Stimulated activated CD8-positive, alpha-beta memory T cell treated with anti-CD3 and anti-CD28 coated beads, Interleukin-7, amount 100 ng/mL, for 24 hours (primary cell): Measurements from ENCODE around the gene BCL10.
A peak's percentile ranks its signal among the peaks of the same experiment; 100 is the strongest.
"Not testable (repeated sequence)": the region's sequence is repeated elsewhere in the genome, so short reads cannot be mapped to it uniquely, and the experiment has no call there.

ENCODE experiments used
- DNase-seq: peaks from one replicate; pipeline ENCODE4 v3.0.0-alpha.2; 2020; ENCODE audit warnings: low read depth

BCL10 gene

DNA sequence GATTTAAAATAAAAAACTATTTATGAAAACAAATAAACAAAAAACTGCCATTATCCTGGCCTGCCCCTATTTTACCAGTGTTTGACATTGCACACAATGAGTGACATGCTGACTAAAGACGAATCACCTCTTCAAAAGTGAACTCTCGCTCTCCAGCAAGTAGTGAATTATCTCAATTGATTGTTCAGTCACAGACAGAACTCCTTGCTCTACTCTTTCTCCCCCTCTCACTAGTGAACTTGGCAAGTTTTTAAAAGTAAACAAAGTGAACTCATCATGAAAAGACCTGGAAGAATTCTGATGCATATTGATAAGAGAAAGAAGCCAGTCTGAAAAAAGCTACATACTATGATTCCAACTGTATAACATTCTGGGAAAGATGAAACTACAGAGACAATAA, 12.3 kb downstream of the BCL10 start:
- no peak for DNase-seq

DNA sequence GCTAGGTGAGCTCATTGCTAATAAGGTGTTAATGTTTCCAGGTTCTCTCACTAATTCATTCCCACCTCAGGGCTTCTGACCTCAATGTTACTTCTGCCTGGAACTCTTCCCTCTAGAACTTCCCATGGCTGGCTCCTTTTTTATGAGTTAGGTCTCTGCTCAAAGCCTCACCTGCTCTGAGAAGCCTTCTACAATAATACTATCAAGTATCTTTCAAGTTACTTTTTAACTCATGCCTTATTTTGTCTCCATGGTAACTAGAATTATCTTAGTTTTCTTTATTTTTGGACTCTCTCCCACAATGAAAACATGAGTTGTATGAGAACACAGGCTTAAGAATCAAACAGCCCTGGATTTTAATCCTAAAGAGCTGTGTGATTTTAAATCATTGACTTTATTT, 13.4 kb downstream of the BCL10 start:
- no peak for DNase-seq

DNA sequence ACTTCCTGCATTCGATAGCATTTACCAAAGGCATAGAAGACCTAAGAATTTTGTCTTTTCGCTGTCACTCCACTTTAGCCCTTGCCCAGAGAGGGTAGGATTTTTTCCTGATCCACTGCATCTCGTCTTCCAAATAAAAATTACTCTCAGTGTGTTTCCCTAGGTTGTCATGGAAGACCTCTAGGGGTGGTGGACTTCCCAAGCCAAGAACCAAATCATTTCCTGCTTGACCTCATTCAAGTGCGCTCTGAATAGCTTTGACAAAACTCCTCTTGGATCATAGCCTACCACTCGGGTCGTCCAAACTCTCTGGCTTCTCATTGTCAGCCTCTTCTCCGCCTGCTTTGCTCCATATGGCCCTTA, 16.5 kb downstream of the BCL10 start:
- no peak for DNase-seq

DNA sequence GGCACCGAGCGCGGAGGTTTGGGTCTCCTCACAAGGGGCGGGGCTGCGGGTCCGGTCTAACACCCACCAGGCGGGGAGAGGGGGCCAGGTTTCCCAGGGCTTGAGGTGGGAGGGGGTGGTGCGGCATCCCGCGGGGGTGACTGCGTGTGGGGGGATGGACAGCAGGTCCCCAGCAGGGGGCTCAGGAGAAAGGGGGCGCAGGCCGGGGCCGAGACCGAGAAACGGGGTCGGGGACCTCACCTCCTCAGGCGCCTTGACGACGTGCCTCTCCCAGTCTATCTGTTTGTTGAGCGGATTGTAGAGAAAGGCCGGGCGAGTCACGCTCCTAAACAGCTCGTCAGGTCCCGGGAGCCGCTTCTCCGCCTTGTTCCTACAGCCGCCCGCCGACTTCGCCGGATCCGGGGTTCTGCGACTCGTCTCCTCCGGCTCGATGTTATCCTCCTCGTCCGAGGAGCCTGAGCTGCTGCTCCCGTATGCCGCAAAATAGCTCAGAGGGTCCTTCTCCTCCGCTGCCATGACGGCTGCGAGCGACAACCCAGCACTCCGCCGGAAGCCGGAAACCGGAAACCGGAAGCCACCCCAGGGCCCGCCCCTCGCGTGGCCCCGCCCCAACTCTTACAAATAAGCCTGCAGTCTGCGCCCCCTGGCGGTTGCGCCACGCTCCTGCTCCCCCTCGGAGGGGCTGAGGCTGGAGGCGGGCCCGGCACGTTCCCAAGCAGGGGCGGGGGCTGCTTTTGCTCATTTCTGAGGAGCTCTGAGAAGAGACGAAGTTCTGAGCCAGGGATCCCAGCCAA, 17.1 kb downstream of the BCL10 start, which contains the start of gene C1orf52:
TSS of gene C1orf52 (minus strand) at position 545 of the 794 bp plus-strand sequence. CDS start at position 516, 29 bp downstream.
- DNase-seq = peak; percentile 98

GRCh38 chr1:85258536-85259117, 17.8 kb downstream of the BCL10 start:
- no peak for DNase-seq

DNA sequence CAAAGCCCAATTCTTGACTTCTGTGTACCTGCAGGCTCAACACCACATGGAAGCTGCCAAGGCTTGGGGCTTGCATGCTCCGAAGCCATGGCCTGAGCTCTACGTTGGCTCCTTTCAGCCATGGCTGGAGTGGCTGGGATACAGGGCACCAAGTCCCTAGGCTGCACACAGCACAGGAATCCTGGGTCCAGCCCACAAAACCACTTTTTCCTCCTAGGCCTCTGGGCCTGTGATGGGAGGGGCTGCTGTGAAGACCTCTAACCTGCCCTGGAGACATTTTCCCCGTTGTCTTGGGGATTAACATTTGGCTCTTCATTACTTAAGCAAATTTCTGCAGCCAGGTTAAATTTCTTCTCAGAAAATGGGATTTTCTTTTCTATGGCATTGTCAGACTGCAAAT, 27.4 kb downstream of the BCL10 start:
- not testable (repeated sequence) for DNase-seq

GRCh38 chr1:85245891-85246290, 30.5 kb downstream of the BCL10 start:
- DNase-seq = no peak

DNA sequence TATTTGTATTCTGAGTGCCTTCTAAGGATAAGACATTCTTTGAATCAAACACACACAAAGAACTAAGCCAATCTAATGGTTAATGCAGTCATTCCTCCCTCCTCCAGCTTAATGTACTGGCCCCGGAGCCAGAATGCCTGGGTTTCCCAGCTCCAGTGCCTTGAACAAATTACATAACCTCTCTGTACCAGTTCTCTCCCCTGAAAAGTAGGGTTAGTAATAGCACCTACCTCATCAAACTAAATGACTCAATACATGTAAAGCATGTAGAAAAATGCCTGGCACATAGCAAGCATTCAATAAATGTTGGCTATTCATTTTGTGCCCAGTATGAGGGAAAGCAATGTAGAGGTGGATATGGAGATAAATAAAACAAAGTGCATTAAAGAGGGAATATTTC, 31.0 kb downstream of the BCL10 start:
- no peak for DNase-seq

GRCh38 chr1:85244271-85245061, 32.0 kb downstream of the BCL10 start:
- DNase-seq = no peak

DNA sequence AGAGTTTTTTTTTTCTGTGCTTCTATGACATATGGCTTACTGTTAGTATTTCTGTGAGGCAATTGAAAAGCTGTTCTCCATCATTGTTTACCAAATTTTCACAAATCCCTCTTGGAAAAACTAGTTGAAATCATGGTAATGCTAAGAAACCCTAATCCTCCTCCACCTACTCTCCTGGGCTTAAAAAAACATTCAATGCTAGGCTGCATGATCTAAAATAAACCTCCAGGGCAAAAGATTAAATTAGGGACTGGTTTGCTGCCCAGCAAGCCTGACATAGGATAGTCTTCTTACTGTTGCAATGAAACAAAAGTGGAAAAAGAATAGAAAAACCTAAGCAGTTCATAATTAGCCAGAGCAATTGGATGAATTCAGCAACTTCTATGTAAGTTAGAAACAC, 33.1 kb downstream of the BCL10 start:
- no peak for DNase-seq

DNA sequence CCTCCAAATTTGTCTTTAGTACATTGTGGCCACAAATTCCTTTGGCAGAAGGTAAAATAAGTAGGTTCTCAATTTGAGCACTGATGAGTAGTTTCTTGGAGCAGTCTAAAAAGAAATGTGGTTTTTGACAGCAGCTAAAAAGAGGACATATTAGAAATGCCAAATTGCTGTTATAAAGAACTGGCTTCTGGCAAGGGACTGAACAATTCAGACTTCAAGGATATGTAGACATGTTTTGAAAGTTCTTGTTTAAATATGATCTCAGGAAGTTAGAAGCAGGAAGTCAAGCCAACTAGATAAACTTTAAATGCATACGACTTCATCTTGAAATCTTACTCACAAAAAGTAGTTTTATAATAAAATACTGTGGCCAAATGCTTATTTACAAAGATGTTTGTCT, 35.8 kb downstream of the BCL10 start:
- no peak for DNase-seq

DNA sequence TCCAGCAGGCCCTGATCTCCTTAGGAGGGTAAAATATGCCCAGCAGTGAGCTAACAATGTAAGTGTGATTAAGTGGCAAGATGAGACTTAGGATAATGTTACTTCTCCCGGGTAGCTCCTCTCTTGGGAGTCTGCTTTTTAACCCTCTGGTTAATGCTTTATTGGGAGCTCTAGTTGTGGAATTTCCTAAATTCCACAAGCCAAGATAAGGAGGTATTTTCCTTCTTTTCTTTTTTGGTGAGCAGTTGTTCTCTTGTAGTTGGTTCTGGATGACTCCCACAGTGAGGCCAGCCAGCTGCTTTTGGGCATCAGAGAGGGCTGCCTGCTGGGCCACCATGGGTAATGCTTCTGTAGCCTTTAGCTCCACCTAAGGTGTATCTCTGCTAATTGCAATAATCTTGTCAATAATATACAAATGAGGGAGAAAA, 36.2 kb downstream of the BCL10 start:
- DNase-seq = no peak

DNA sequence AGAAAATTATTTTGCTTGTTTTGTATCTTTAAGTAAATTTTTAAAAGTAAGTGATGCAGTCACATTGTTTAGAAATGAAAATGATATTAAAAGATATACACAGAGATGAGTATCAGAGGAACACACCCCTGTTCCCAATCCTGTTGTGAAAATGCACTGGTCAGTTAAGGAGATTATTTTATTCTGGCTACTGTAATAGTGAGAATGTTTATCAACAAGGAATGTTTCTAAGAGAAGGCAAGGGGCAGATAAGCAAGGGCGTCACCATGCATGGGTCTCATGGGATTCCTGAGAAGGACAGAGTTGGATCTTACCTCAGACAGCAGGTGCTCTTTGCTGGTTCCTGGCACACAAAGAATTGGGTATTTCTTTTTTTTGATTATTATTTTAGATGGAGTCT, 38.8 kb downstream of the BCL10 start:
- DNase-seq = no peak

DNA sequence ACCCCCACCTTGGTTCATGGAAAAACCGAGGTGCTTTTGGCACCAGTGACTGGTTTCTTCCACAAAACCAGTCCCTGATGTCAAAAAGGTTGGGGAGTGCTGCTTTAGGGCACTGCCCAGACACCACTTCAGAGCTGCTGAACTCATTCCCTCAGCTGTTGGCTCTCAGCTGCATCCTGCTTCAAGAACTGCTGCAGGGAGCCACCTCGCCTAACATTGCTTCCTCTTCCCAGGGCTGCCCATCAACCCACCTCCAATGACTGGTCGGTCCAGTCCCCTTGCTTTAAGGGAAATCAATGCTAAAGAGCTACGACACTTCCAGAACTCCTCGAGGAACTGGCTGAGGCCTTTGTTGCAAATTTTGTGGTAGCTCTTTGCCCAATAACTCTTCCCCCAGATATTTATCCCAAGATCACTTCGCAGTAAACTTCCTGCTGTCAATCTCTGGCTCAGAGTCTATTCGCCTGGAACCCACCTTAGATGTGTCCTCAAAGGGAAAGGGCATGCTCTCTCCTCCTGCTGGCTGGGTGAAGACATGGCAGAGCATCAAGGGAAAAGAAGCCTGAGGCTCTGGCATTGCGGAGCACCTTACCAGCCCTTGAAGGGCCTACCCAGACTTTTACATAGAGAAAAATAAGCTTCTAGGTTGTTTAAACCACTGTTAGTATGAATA, 46.0 kb downstream of the BCL10 start:
- no peak for DNase-seq

DNA sequence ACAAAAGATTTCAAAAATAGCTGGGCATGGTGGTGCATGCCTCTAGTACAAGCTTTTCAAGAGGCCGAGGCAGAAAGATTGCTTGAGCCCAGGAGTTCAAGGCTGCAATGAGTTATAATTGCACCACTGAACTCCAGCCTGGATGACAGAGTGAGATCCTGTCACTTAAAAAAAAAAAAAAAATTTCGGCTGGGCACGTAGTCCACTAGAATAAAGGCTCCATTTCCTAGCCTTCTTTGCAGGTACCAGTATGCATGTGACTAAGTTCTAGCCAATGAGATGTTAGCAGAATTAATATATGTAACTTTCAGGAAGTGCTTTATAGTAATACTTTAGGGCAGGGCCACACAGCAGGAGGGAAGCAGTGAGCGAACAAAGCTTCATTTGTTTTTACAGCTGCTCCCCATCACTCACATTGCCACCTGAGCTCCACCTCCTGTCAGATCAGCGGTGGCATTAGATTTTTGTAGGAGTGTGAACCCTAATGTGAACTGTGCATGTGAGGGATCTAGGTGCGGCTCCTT, 46.8 kb downstream of the BCL10 start:
- DNase-seq = no peak

- DNase-seq = no peak
Measured at GRCh38 chr1:85228972-85229371, 47.5 kb downstream of the BCL10 start.

DNA sequence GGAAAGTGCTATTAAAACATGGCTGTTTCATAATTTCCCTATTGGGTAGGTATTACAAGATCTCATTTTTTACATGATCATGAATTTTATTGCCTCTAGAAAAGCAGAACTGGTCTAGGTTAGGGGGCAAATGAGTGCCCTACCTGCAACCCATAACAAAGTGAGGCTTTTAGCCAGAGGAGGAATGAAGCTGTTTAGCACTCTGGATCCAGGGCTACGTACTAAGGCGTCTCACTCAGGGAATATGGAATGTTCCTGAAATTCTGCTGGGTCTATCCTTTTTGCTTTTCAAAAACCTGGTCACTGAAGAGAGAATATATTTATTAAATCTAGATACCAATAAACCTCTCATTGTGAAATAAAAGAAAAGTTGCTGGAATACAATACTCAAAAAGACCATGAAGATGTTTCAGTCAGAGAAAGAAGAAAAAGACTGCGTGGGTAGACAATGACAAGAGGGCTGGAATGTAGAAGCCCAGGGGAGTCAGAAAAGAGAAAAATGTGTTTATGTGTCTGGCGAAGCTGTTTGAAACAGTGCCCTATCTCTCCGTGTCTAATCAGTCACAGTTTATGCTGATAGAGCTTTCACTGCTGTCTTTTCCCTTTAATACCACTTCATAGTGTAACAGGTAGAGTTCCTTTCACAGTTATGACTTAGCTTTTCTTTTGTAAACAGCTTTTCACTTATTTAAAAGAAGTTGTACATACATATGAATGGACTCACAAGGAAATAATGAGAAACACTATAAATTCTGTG, 50.6 kb downstream of the BCL10 start:
- no peak for DNase-seq

DNA sequence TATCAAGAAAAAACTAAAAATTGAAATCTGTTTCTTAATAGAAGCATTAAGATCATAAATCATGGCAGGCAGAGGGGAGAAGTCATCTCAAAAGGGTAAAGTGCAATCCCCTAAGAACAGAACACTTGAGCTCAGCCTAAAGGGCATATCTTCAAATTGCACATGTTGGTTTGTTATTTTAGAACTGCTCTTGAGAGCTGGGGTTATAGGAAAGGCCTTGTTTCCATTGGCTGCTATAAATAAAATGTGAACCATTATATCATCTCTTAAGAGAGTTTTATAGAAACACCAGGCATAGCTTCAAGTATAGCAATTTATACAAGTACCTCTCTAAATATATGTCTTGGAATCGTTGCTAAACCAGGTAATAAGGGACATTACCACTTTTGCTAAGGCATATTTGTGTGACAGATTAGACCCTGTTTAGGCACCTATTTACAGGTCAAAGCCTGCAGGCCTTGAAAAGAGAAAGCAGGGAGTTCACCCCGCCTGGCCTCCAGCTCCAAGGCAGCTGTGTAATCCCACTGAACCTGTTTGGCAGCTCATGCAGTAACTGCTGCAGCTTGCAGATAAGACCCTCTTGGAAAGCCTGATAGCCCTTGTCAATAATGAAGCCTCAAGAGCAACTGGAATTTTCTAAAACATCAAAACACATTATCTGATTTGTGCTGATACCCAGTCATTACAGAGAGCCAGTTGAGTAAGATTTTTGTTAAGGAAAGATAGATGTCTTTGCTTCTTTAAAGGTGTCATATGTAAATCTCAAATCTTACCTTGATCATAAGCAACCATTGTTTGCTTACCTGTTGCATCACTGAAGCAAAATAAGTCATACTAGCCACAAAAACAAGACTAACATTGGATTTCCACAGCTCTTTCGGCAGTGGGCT, 51.5 kb downstream of the BCL10 start:
- DNase-seq = no peak

DNA sequence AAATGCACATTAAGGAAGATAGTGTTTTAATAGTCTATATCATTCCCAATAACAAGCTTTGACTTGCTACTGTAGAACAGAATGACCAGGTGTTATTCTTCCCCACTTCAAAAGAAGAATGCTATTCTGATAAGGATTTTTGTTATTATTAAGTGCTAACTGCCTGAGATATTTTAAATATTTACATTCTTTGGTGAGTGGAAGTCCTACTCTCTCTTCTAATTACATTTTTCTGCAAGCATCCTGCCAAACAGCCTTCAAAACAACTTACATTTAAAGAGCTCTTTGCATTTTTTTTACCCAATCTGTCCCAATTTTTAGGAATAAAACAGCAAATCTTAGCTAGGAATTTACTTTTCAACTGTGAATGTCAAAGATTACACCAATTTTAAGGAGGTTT, 52.1 kb downstream of the BCL10 start:
- no peak for DNase-seq

GRCh38 chr1:85223334-85223733, 53.1 kb downstream of the BCL10 start:
- DNase-seq = no peak
